WTC11 (cell line): ENCODE measurements around the gene CLOCK. TPM values are rescaled to one million over a fixed set of nuclear protein-coding genes. Genes with fewer than 3 reads are reported as not detected.

Experiments
- ATAC-seq: fragments of 200-7000 bp; cut with Tn5 transposase; 2 replicates; pipeline ENCODE4 v1.10.0; 2021; ENCODE audit warnings: mild to moderate bottlenecking, moderate library complexity
- CTCF ChIA-PET: fragments of 300-600 bp; sonication (Branson Sonifier 250); formaldehyde crosslinking; loops from one replicate; lab custom pipeline; 2021; ENCODE audit warnings: antibody characterized with exemption; lab: Charles Lee
- POLR2A ChIA-PET: fragments of 350-600 bp; sonication (Branson Sonifier 250); formaldehyde crosslinking; loops from one replicate; lab custom pipeline; 2021; ENCODE audit warnings: antibody characterized with exemption; lab: Charles Lee
- DNase-seq: peaks from one replicate; pipeline ENCODE4 v3.0.0; 2021; ENCODE audit warnings: low spot score
- H3K27ac Mint-ChIP-seq: 2 replicates; pipeline ENCODE4 v1.8.0; 2021; ENCODE audit warnings: mixed read lengths
- H3K27me3 Mint-ChIP-seq: 2 replicates; pipeline ENCODE4 v1.8.0; 2021; ENCODE audit warnings: low read depth, mild to moderate bottlenecking, moderate library complexity, mixed read lengths
- H3K36me3 Mint-ChIP-seq: 2 replicates; pipeline ENCODE4 v1.8.0; 2021; ENCODE audit warnings: mixed read lengths
- H3K4me1 Mint-ChIP-seq: 2 replicates; pipeline ENCODE4 v1.8.0; 2022; ENCODE audit warnings: mixed read lengths
- H3K4me3 Mint-ChIP-seq: 2 replicates; pipeline ENCODE4 v1.8.0; 2021; ENCODE audit warnings: mild to moderate bottlenecking, moderate library complexity, mixed read lengths
- H3K9me3 Mint-ChIP-seq: 2 replicates; pipeline ENCODE4 v1.8.0; 2021; ENCODE audit warnings: mixed read lengths
- FOXJ3 ChIP-seq: sonication (generic); formaldehyde crosslinking; IDR thresholded peaks from 2 replicates; pipeline ENCODE4 v1.9.0; 2021; ENCODE audit warnings: missing genetic modification reagents, mild to moderate bottlenecking, borderline replicate concordance
- FOXK1 ChIP-seq: sonication (generic); formaldehyde crosslinking; IDR thresholded peaks from 2 replicates; pipeline ENCODE4 v1.8.0; 2022; ENCODE audit warnings: mild to moderate bottlenecking, moderate library complexity, missing genetic modification reagents
- GABPB1 ChIP-seq: sonication (generic); formaldehyde crosslinking; IDR thresholded peaks from 2 replicates; pipeline ENCODE4 v1.8.1; 2023; ENCODE audit warnings: mild to moderate bottlenecking, missing genetic modification reagents
- JAZF1 ChIP-seq: fragments of 250-450 bp; sonication (Bioruptor Pico); IDR thresholded peaks from 2 replicates; pipeline ENCODE4 v1.9.0; 2021; ENCODE audit warnings: moderate library complexity, mild to moderate bottlenecking, inconsistent platforms
- NR1H2 ChIP-seq: sonication (generic); formaldehyde crosslinking; IDR thresholded peaks from 2 replicates; pipeline ENCODE4 v1.9.0; 2021; ENCODE audit warnings: mild to moderate bottlenecking, moderate library complexity, missing genetic modification reagents
- TEAD1 ChIP-seq: sonication (generic); formaldehyde crosslinking; IDR thresholded peaks from 2 replicates; pipeline ENCODE4 v1.8.0; 2022; ENCODE audit warnings: mild to moderate bottlenecking, missing genetic modification reagents
- ZNF263 ChIP-seq: sonication (generic); formaldehyde crosslinking; IDR thresholded peaks from 2 replicates; pipeline ENCODE4 v1.8.1; 2022; ENCODE audit warnings: low read depth, mild to moderate bottlenecking, moderate library complexity, missing genetic modification reagents
- ZNF317 ChIP-seq: sonication (generic); formaldehyde crosslinking; IDR thresholded peaks from 2 replicates; pipeline ENCODE4 v1.8.1; 2023; ENCODE audit warnings: low read depth, mild to moderate bottlenecking, moderate library complexity, missing genetic modification reagents, borderline replicate concordance
- total RNA-seq: library from RNA; stranded (reverse); gene quantifications from 3 replicates; pipeline ENCODE4 v1.2.3, GENCODE V29; 2021
- TF ChIP-seq, protein P1 (sequence below): sonication (generic); formaldehyde crosslinking; IDR thresholded peaks from 2 replicates; pipeline ENCODE4 v1.8.0; 2022; ENCODE audit warnings: mild to moderate bottlenecking, missing genetic modification reagents
- TF ChIP-seq, protein P2 (sequence below): sonication (generic); formaldehyde crosslinking; conservative IDR thresholded peaks from 2 replicates; pipeline ENCODE4 v1.8.1; 2023; ENCODE audit warnings: mild to moderate bottlenecking, low read depth, missing genetic modification reagents, moderate library complexity
- TF ChIP-seq, protein P3 (sequence below): sonication (generic); formaldehyde crosslinking; IDR thresholded peaks from 2 replicates; pipeline ENCODE4 v1.8.1; 2022; ENCODE audit warnings: missing genetic modification reagents, borderline replicate concordance
- TF ChIP-seq, protein P4 (sequence below): sonication (generic); formaldehyde crosslinking; IDR thresholded peaks from 2 replicates; pipeline ENCODE4 v1.8.1; 2022; ENCODE audit warnings: mild to moderate bottlenecking, moderate library complexity, missing genetic modification reagents
- TF ChIP-seq, protein P5 (sequence below): sonication (generic); formaldehyde crosslinking; IDR thresholded peaks from 2 replicates; pipeline ENCODE4 v1.8.0; 2023; ENCODE audit warnings: mild to moderate bottlenecking, missing genetic modification reagents
- TF ChIP-seq, protein P6 (sequence below): sonication (generic); formaldehyde crosslinking; IDR thresholded peaks from 2 replicates; pipeline ENCODE4 v1.8.1; 2022; ENCODE audit warnings: low read depth, mild to moderate bottlenecking, moderate library complexity, missing genetic modification reagents, borderline replicate concordance
- TF ChIP-seq, protein P7 (sequence below): sonication (generic); formaldehyde crosslinking; IDR thresholded peaks from 2 replicates; pipeline ENCODE4 v1.8.0; 2022; ENCODE audit warnings: mild to moderate bottlenecking, missing genetic modification reagents
- TF ChIP-seq, protein P8 (sequence below): sonication (generic); formaldehyde crosslinking; IDR thresholded peaks from 2 replicates; pipeline ENCODE4 v1.8.1; 2022; ENCODE audit warnings: low read depth, missing genetic modification reagents, borderline replicate concordance

Gene CLOCK
- total RNA-seq, 1 experiment from 2014 or later: 18.6 TPM

DNA sequence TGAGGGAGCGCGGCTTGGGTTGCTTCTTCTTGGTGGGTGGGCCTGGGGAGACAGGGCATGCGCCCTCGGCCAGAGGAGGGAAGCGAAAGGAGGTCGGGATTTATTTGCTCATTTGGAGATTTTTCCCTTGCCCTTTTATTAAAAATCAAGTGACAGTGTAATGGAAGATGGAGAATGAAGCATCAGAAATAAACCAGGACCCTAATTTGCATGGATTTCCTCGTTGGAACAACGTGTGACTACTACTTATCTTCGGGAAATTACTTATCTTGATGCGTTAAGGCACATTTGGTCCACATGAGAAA is 709 bp upstream of the CLOCK start (continued):
- no peak for TF ChIP-seq ZNF317
- no peak for TF ChIP-seq FOXJ3 (CRISPR knock-in tag)
- TF ChIP-seq JAZF1 (CRISPR knock-in tag): no peak
- no peak for TF ChIP-seq GABPB1 (CRISPR knock-in tag)
- TF ChIP-seq, protein P1, sequence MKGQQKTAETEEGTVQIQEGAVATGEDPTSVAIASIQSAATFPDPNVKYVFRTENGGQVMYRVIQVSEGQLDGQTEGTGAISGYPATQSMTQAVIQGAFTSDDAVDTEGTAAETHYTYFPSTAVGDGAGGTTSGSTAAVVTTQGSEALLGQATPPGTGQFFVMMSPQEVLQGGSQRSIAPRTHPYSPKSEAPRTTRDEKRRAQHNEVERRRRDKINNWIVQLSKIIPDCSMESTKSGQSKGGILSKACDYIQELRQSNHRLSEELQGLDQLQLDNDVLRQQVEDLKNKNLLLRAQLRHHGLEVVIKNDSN (CRISPR knock-in tag): no peak
- TF ChIP-seq NR1H2 (CRISPR knock-in tag): no peak
- TF ChIP-seq, protein P2, sequence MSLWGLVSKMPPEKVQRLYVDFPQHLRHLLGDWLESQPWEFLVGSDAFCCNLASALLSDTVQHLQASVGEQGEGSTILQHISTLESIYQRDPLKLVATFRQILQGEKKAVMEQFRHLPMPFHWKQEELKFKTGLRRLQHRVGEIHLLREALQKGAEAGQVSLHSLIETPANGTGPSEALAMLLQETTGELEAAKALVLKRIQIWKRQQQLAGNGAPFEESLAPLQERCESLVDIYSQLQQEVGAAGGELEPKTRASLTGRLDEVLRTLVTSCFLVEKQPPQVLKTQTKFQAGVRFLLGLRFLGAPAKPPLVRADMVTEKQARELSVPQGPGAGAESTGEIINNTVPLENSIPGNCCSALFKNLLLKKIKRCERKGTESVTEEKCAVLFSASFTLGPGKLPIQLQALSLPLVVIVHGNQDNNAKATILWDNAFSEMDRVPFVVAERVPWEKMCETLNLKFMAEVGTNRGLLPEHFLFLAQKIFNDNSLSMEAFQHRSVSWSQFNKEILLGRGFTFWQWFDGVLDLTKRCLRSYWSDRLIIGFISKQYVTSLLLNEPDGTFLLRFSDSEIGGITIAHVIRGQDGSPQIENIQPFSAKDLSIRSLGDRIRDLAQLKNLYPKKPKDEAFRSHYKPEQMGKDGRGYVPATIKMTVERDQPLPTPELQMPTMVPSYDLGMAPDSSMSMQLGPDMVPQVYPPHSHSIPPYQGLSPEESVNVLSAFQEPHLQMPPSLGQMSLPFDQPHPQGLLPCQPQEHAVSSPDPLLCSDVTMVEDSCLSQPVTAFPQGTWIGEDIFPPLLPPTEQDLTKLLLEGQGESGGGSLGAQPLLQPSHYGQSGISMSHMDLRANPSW (CRISPR knock-in tag): no peak
- TF ChIP-seq, protein P3, sequence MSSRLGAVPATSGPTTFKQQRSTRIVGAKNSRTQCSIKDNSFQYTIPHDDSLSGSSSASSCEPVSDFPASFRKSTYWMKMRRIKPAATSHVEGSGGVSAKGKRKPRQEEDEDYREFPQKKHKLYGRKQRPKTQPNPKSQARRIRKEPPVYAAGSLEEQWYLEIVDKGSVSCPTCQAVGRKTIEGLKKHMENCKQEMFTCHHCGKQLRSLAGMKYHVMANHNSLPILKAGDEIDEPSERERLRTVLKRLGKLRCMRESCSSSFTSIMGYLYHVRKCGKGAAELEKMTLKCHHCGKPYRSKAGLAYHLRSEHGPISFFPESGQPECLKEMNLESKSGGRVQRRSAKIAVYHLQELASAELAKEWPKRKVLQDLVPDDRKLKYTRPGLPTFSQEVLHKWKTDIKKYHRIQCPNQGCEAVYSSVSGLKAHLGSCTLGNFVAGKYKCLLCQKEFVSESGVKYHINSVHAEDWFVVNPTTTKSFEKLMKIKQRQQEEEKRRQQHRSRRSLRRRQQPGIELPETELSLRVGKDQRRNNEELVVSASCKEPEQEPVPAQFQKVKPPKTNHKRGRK: no peak

DNA sequence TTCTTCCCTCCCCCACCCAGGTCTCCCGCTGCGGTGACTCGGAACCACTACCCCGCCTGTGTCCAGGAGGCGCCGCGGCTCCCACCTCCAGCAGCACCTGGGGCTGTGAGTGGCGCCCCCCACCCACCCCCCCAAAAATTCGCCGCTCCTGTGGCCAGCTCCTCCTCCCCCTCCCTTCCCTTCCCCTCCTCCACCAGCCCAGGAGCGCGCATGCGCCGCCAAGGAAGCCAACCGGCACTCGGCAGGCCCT is 278 bp downstream of the CLOCK start:
- ATAC-seq (peak; percentile 66; the same call in 1 of the 2 replicates), DNase-seq (no peak)
- Mint-ChIP-seq H3K36me3 (no peaks in the 10 kb centered on the region), H3K9me3 (peaks cover 3% of the 10 kb centered on the region), H3K4me3 (peak overlapping the region; percentile 47), H3K27me3 (no peaks in the 10 kb centered on the region), H3K4me1 (peaks cover 62% of the 10 kb centered on the region), H3K27ac (no peak overlapping the region)
- CTCF ChIA-PET: interaction anchor here (0.6 to 1.6 kb wide), 17 partner anchors 11 to 403 kb away, joined by 3 to 9 read pairs (median 4); partner anchors contain the start of genes EXOC1L and NMU
- TF ChIP-seq, protein P4, sequence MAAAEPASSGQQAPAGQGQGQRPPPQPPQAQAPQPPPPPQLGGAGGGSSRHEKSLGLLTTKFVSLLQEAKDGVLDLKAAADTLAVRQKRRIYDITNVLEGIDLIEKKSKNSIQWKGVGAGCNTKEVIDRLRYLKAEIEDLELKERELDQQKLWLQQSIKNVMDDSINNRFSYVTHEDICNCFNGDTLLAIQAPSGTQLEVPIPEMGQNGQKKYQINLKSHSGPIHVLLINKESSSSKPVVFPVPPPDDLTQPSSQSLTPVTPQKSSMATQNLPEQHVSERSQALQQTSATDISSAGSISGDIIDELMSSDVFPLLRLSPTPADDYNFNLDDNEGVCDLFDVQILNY (CRISPR knock-in tag): no peak
- TF ChIP-seq, protein P1 (CRISPR knock-in tag): no peak
- TF ChIP-seq, protein P5, sequence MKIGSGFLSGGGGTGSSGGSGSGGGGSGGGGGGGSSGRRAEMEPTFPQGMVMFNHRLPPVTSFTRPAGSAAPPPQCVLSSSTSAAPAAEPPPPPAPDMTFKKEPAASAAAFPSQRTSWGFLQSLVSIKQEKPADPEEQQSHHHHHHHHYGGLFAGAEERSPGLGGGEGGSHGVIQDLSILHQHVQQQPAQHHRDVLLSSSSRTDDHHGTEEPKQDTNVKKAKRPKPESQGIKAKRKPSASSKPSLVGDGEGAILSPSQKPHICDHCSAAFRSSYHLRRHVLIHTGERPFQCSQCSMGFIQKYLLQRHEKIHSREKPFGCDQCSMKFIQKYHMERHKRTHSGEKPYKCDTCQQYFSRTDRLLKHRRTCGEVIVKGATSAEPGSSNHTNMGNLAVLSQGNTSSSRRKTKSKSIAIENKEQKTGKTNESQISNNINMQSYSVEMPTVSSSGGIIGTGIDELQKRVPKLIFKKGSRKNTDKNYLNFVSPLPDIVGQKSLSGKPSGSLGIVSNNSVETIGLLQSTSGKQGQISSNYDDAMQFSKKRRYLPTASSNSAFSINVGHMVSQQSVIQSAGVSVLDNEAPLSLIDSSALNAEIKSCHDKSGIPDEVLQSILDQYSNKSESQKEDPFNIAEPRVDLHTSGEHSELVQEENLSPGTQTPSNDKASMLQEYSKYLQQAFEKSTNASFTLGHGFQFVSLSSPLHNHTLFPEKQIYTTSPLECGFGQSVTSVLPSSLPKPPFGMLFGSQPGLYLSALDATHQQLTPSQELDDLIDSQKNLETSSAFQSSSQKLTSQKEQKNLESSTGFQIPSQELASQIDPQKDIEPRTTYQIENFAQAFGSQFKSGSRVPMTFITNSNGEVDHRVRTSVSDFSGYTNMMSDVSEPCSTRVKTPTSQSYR (CRISPR knock-in tag): no peak
- TF ChIP-seq, protein P6, sequence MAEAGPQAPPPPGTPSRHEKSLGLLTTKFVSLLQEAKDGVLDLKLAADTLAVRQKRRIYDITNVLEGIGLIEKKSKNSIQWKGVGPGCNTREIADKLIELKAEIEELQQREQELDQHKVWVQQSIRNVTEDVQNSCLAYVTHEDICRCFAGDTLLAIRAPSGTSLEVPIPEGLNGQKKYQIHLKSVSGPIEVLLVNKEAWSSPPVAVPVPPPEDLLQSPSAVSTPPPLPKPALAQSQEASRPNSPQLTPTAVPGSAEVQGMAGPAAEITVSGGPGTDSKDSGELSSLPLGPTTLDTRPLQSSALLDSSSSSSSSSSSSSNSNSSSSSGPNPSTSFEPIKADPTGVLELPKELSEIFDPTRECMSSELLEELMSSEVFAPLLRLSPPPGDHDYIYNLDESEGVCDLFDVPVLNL: no peak
- TF ChIP-seq, protein P2 (CRISPR knock-in tag): no peak
- TF ChIP-seq TEAD1 (no peak), ZNF263 (no peak), FOXK1 (CRISPR knock-in tag) (no peak), GABPB1 (CRISPR knock-in tag) (no peak)
- TF ChIP-seq, protein P7, sequence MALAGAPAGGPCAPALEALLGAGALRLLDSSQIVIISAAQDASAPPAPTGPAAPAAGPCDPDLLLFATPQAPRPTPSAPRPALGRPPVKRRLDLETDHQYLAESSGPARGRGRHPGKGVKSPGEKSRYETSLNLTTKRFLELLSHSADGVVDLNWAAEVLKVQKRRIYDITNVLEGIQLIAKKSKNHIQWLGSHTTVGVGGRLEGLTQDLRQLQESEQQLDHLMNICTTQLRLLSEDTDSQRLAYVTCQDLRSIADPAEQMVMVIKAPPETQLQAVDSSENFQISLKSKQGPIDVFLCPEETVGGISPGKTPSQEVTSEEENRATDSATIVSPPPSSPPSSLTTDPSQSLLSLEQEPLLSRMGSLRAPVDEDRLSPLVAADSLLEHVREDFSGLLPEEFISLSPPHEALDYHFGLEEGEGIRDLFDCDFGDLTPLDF (CRISPR knock-in tag): no peak
- TF ChIP-seq, protein P8, sequence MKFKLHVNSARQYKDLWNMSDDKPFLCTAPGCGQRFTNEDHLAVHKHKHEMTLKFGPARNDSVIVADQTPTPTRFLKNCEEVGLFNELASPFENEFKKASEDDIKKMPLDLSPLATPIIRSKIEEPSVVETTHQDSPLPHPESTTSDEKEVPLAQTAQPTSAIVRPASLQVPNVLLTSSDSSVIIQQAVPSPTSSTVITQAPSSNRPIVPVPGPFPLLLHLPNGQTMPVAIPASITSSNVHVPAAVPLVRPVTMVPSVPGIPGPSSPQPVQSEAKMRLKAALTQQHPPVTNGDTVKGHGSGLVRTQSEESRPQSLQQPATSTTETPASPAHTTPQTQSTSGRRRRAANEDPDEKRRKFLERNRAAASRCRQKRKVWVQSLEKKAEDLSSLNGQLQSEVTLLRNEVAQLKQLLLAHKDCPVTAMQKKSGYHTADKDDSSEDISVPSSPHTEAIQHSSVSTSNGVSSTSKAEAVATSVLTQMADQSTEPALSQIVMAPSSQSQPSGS (CRISPR knock-in tag): no peak
- POLR2A ChIA-PET: interaction anchor here (0.5 to 0.6 kb wide), 2 partner anchors 11 to 79 kb away, joined by 3 to 6 read pairs; no protein-coding TSS in a partner anchor
